ENCODE results near the gene USP21. TPM values are rescaled to one million over a fixed set of nuclear protein-coding genes. Genes with fewer than 3 reads are reported as not detected.

Gene USP21
- total RNA-seq, 1 donor, result 11.1 TPM

- no peak overlapping the region for H3K4me3 ChIP-seq (ENCODE audit: low read length)
- no peaks in the 10 kb centered on the region for H3K27me3 ChIP-seq (ENCODE audit: insufficient read depth, low read length)
- peaks cover 77% of the 10 kb centered on the region for H3K4me1 ChIP-seq (ENCODE audit: insufficient read depth, low read length)
- H3K9me3 ChIP-seq (ENCODE audit: low read depth, low read length), result no peaks in the 10 kb centered on the region
These were observed 31.7 kb downstream of the USP21 start for GRCh38 chr1:161190962-161191521.

- Histone ChIP-seq H3K4me3 (ENCODE audit: low read length) (no peak overlapping the region), H3K4me1 (ENCODE audit: insufficient read depth, low read length) (peaks cover 69% of the 10 kb centered on the region), H3K27me3 (ENCODE audit: insufficient read depth, low read length) (no peaks in the 10 kb centered on the region), H3K9me3 (ENCODE audit: low read depth, low read length) (no peaks in the 10 kb centered on the region)
These were observed 32.7 kb downstream of the USP21 start for GRCh38 chr1:161191971-161192370.

GRCh38 chr1:161192476-161193465 lies 33.5 kb downstream of the USP21 start:
- Histone ChIP-seq H3K27me3 (ENCODE audit: insufficient read depth, low read length) (no peaks in the 10 kb centered on the region), H3K9me3 (ENCODE audit: low read depth, low read length) (no peaks in the 10 kb centered on the region), H3K4me1 (ENCODE audit: insufficient read depth, low read length) (peaks cover 61% of the 10 kb centered on the region), H3K4me3 (ENCODE audit: low read length) (no peak overlapping the region)

GRCh38 chr1:161193561-161194235 lies 34.4 kb downstream of the USP21 start:
- no peak overlapping the region for H3K4me3 ChIP-seq (ENCODE audit: low read length)
- no peaks in the 10 kb centered on the region for H3K9me3 ChIP-seq (ENCODE audit: low read depth, low read length)
- H3K27me3 ChIP-seq (ENCODE audit: insufficient read depth, low read length), result no peaks in the 10 kb centered on the region
- H3K4me1 ChIP-seq (ENCODE audit: insufficient read depth, low read length), result peaks cover 52% of the 10 kb centered on the region

- no peaks in the 10 kb centered on the region for H3K27me3 ChIP-seq (ENCODE audit: insufficient read depth, low read length)
- H3K9me3 ChIP-seq (ENCODE audit: low read depth, low read length), result no peaks in the 10 kb centered on the region
- H3K4me3 ChIP-seq (ENCODE audit: low read length), result no peak overlapping the region
- peaks cover 46% of the 10 kb centered on the region for H3K4me1 ChIP-seq (ENCODE audit: insufficient read depth, low read length)
These were observed 35.9 kb downstream of the USP21 start for GRCh38 chr1:161195171-161195570.

GRCh38 chr1:161196111-161196510 lies 36.8 kb downstream of the USP21 start:
- H3K4me3 ChIP-seq (ENCODE audit: low read length), result no peak overlapping the region
- H3K4me1 ChIP-seq (ENCODE audit: insufficient read depth, low read length), result peaks cover 56% of the 10 kb centered on the region
- H3K27me3 ChIP-seq (ENCODE audit: insufficient read depth, low read length), result no peaks in the 10 kb centered on the region
- H3K9me3 ChIP-seq (ENCODE audit: low read depth, low read length), result no peaks in the 10 kb centered on the region

- H3K27me3 ChIP-seq (ENCODE audit: insufficient read depth, low read length), result no peaks in the 10 kb centered on the region
- peaks cover 63% of the 10 kb centered on the region for H3K4me1 ChIP-seq (ENCODE audit: insufficient read depth, low read length)
- no peak overlapping the region for H3K4me3 ChIP-seq (ENCODE audit: low read length)
- no peaks in the 10 kb centered on the region for H3K9me3 ChIP-seq (ENCODE audit: low read depth, low read length)
These were observed 37.5 kb downstream of the USP21 start for GRCh38 chr1:161196521-161197451.

- Histone ChIP-seq H3K4me1 (ENCODE audit: insufficient read depth, low read length) (peaks cover 59% of the 10 kb centered on the region), H3K4me3 (ENCODE audit: low read length) (no peak overlapping the region), H3K27me3 (ENCODE audit: insufficient read depth, low read length) (no peaks in the 10 kb centered on the region)
These were observed 38.4 kb downstream of the USP21 start for GRCh38 chr1:161197560-161198193.

GRCh38 chr1:161198194-161198896 lies 39.0 kb downstream of the USP21 start:
- H3K4me1 ChIP-seq (ENCODE audit: insufficient read depth, low read length), result peaks cover 59% of the 10 kb centered on the region
- H3K4me3 ChIP-seq (ENCODE audit: low read length), result no peak overlapping the region
- H3K9me3 ChIP-seq (ENCODE audit: low read depth, low read length), result no peaks in the 10 kb centered on the region
- H3K27me3 ChIP-seq (ENCODE audit: insufficient read depth, low read length), result no peaks in the 10 kb centered on the region

More at GRCh38 chr1:161197560-161198193, 38.4 kb downstream of the USP21 start:
- no peaks in the 10 kb centered on the region for H3K9me3 ChIP-seq (ENCODE audit: low read depth, low read length)

- Histone ChIP-seq H3K4me3 (ENCODE audit: low read length) (no peak within 1 kb of the TSS), H3K9me3 (ENCODE audit: low read depth, low read length) (no peaks in the 10 kb centered on the region), H3K4me1 (ENCODE audit: insufficient read depth, low read length) (peaks cover 58% of the 10 kb centered on the region), H3K27me3 (ENCODE audit: insufficient read depth, low read length) (no peaks in the 10 kb centered on the region)
These were observed 39.7 kb downstream of the USP21 start, which contains the start of gene ADAMTS4 for GRCh38 chr1:161198897-161199431. TSS of gene ADAMTS4 (minus strand) at chr1:161199054. CDS start at chr1:161198627, 427 bp downstream.

GRCh38 chr1:161199506-161200139 lies 40.3 kb downstream of the USP21 start:
- peaks cover 51% of the 10 kb centered on the region for H3K4me1 ChIP-seq (ENCODE audit: insufficient read depth, low read length)
- no peak overlapping the region for H3K4me3 ChIP-seq (ENCODE audit: low read length)
- no peaks in the 10 kb centered on the region for H3K9me3 ChIP-seq (ENCODE audit: low read depth, low read length)
- no peaks in the 10 kb centered on the region for H3K27me3 ChIP-seq (ENCODE audit: insufficient read depth, low read length)

GRCh38 chr1:161200421-161200991 lies 41.2 kb downstream of the USP21 start:
- Histone ChIP-seq H3K4me1 (ENCODE audit: insufficient read depth, low read length) (peaks cover 46% of the 10 kb centered on the region), H3K27me3 (ENCODE audit: insufficient read depth, low read length) (no peaks in the 10 kb centered on the region), H3K9me3 (ENCODE audit: low read depth, low read length) (no peaks in the 10 kb centered on the region), H3K4me3 (ENCODE audit: low read length) (no peak overlapping the region)

Data from mononuclear cell (primary cell).